SK-N-SH (cell line): ENCODE measurements around the gene ABCA4.

ENCODE experiments used
- MXI1 ChIP-seq: IDR thresholded peaks from 2 replicates; pipeline ENCODE4 v1.6.1; 2012; ENCODE audit warnings: mild to moderate bottlenecking, low read depth, low read length, improper control_type of control experiment
- TF ChIP-seq, protein P1 (sequence below): fragments of 200-600 bp; sonication (generic); IDR thresholded peaks from 2 replicates; pipeline ENCODE4 v1.6.1; 2017; ENCODE audit warnings: antibody characterized with exemption, mild to moderate bottlenecking, moderate library complexity
- TF ChIP-seq, protein P2 (sequence below): fragments of 150-350 bp; IDR thresholded peaks from 2 replicates; pipeline ENCODE4 v1.6.1; 2016; ENCODE audit warnings: mild to moderate bottlenecking, low read depth, low read length

DNA sequence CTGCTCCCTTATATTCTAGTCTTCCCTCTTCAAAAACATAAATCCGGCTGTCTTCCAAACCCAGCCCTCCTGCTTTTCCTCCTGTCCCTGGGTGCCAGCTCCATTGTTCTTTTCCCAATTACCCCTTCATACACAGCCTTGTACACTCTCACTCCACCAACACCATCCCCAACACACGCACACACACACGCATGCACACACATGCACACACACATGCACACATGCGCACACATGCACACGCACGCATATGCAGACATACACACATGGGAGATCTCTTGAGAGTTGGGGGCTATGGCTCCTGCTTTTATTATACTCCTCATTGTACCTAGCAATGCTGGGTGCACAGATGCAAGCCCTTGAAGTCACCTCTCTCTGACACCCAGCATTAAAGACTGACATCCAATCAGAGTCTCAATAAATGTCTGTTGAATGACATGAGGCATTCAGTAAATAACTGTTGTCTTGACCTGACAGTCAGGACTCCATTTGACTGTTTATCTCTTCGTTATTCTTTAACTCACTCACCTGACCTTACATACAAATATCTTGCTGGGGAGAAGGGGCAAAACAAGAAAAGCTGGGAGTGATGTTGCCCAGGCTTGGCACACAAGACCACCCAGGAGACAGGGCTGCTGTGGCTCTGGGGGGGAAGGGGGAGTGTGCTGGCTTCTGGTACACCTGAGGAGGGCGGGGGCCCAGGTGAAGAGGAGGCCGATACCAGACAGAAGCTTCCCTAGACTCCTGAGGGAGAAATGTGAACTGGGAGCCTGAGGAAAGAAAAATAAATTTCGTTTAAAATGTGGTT, 16.0 kb downstream of the ABCA4 start:
- TF ChIP-seq, protein P1, sequence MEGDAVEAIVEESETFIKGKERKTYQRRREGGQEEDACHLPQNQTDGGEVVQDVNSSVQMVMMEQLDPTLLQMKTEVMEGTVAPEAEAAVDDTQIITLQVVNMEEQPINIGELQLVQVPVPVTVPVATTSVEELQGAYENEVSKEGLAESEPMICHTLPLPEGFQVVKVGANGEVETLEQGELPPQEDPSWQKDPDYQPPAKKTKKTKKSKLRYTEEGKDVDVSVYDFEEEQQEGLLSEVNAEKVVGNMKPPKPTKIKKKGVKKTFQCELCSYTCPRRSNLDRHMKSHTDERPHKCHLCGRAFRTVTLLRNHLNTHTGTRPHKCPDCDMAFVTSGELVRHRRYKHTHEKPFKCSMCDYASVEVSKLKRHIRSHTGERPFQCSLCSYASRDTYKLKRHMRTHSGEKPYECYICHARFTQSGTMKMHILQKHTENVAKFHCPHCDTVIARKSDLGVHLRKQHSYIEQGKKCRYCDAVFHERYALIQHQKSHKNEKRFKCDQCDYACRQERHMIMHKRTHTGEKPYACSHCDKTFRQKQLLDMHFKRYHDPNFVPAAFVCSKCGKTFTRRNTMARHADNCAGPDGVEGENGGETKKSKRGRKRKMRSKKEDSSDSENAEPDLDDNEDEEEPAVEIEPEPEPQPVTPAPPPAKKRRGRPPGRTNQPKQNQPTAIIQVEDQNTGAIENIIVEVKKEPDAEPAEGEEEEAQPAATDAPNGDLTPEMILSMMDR: no peak
- TF ChIP-seq MXI1: no peak
- TF ChIP-seq, protein P2, sequence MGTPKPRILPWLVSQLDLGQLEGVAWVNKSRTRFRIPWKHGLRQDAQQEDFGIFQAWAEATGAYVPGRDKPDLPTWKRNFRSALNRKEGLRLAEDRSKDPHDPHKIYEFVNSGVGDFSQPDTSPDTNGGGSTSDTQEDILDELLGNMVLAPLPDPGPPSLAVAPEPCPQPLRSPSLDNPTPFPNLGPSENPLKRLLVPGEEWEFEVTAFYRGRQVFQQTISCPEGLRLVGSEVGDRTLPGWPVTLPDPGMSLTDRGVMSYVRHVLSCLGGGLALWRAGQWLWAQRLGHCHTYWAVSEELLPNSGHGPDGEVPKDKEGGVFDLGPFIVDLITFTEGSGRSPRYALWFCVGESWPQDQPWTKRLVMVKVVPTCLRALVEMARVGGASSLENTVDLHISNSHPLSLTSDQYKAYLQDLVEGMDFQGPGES: no peak
